H9 (cell line): Measurements from ENCODE around the gene THY1. TPM values are rescaled to one million over a fixed set of nuclear protein-coding genes. Genes with fewer than 3 reads are reported as not detected.

ENCODE experiments used
- DNase-seq: peaks from one replicate; pipeline ENCODE4 v3.0.0-alpha.2; 2017
- H2AFZ ChIP-seq: one replicate; pipeline ENCODE4 v1.6.1; 2013; ENCODE audit warnings: mild to moderate bottlenecking, low read length, control low read depth, moderate library complexity
- H2AK5ac ChIP-seq: 2 replicates; pipeline ENCODE4 v1.6.1; 2013; ENCODE audit warnings: low read length, control low read depth, mixed read lengths; ENCODE audit not compliant: insufficient read length
- H2BK120ac ChIP-seq: one replicate; pipeline ENCODE4 v1.6.1; 2013; ENCODE audit warnings: low read depth, mild to moderate bottlenecking, low read length, control low read depth, inconsistent platforms; ENCODE audit not compliant: poor library complexity, severe bottlenecking
- H2BK12ac ChIP-seq: 2 replicates; pipeline ENCODE4 v1.6.1; 2013; ENCODE audit warnings: low read length, control low read depth, mixed read lengths, low read depth; ENCODE audit not compliant: insufficient read length
- H2BK15ac ChIP-seq: 2 replicates; pipeline ENCODE4 v1.6.1; 2013; ENCODE audit warnings: low read depth, low read length, control low read depth
- H2BK20ac ChIP-seq: one replicate; pipeline ENCODE4 v1.6.1; 2013; ENCODE audit warnings: low read depth, mild to moderate bottlenecking, low read length, control low read depth, inconsistent platforms; ENCODE audit not compliant: poor library complexity, severe bottlenecking
- H2BK5ac ChIP-seq: 2 replicates; pipeline ENCODE4 v1.6.1; 2013; ENCODE audit warnings: low read length, control low read depth, mixed read lengths; ENCODE audit not compliant: insufficient read length
- H3K14ac ChIP-seq: 2 replicates; pipeline ENCODE4 v1.6.1; 2013; ENCODE audit warnings: low read length, control low read depth; ENCODE audit not compliant: insufficient read depth
- H3K18ac ChIP-seq: 2 replicates; pipeline ENCODE4 v1.6.1; 2013; ENCODE audit warnings: low read depth, mild to moderate bottlenecking, mixed read lengths, low read length, control low read depth; ENCODE audit not compliant: insufficient read length
- H3K23ac ChIP-seq: 2 replicates; pipeline ENCODE4 v1.6.1; 2013; ENCODE audit warnings: low read length, control low read depth, mixed read lengths, low read depth; ENCODE audit not compliant: insufficient read length
- H3K23me2 ChIP-seq: 2 replicates; pipeline ENCODE4 v1.6.1; 2013; ENCODE audit warnings: low read depth, mild to moderate bottlenecking, mixed read lengths, low read length, control low read depth; ENCODE audit not compliant: insufficient read length, poor library complexity, severe bottlenecking
- H3K27ac ChIP-seq: 2 replicates; pipeline ENCODE4 v1.5.1; 2013; ENCODE audit warnings: low read length, control low read depth, mixed read lengths, low read depth; ENCODE audit not compliant: insufficient read length
- H3K27me3 ChIP-seq: 2 replicates; pipeline ENCODE4 v1.6.1; 2013; ENCODE audit warnings: low read length, control low read depth, inconsistent platforms; ENCODE audit not compliant: insufficient read depth
- H3K4ac ChIP-seq: 2 replicates; pipeline ENCODE4 v1.6.1; 2013; ENCODE audit warnings: low read depth, mild to moderate bottlenecking, control low read depth, inconsistent platforms, low read length, moderate library complexity
- H3K4me1 ChIP-seq: 2 replicates; pipeline ENCODE4 v1.6.1; 2013; ENCODE audit warnings: low read length, control low read depth, inconsistent platforms; ENCODE audit not compliant: insufficient read depth
- H3K4me2 ChIP-seq: 2 replicates; pipeline ENCODE4 v1.6.1; 2013; ENCODE audit warnings: low read length, control low read depth, mixed read lengths; ENCODE audit not compliant: insufficient read length, insufficient read depth
- H3K56ac ChIP-seq: 2 replicates; pipeline ENCODE4 v1.6.1; 2013; ENCODE audit warnings: low read depth, mild to moderate bottlenecking, mixed read lengths, low read length, control low read depth; ENCODE audit not compliant: insufficient read length
- H3K79me1 ChIP-seq: 2 replicates; pipeline ENCODE4 v1.6.1; 2013; ENCODE audit warnings: low read depth, mild to moderate bottlenecking, moderate library complexity, low read length, control low read depth, inconsistent platforms; ENCODE audit not compliant: insufficient read depth, poor library complexity, severe bottlenecking
- H3K79me2 ChIP-seq: 2 replicates; pipeline ENCODE4 v1.6.1; 2013; ENCODE audit warnings: low read length, control low read depth, inconsistent platforms; ENCODE audit not compliant: insufficient read depth
- H3K9ac ChIP-seq: 2 replicates; pipeline ENCODE4 v1.6.1; 2013; ENCODE audit warnings: low read length, control low read depth, mixed read lengths; ENCODE audit not compliant: insufficient read length; ENCODE audit errors: extremely low read depth
- H3K9me3 ChIP-seq: one replicate; pipeline ENCODE4 v1.6.1; 2013; ENCODE audit warnings: low read depth, low read length, inconsistent platforms; ENCODE audit not compliant: control insufficient read depth
- H3T11ph ChIP-seq: one replicate; pipeline ENCODE4 v1.6.1; 2013; ENCODE audit warnings: mild to moderate bottlenecking, low read length, control low read depth, inconsistent platforms
- H4K20me1 ChIP-seq: one replicate; pipeline ENCODE4 v1.6.1; 2013; ENCODE audit not compliant: control insufficient read depth, insufficient read length, insufficient read depth
- H4K5ac ChIP-seq: 2 replicates; pipeline ENCODE4 v1.6.1; 2013; ENCODE audit warnings: low read depth, mild to moderate bottlenecking, mixed read lengths, low read length, control low read depth; ENCODE audit not compliant: insufficient read length
- H4K8ac ChIP-seq: replicated peaks from 2 replicates; pipeline ENCODE4 v1.6.1; 2013; ENCODE audit warnings: low read length, control low read depth, mixed read lengths, low read depth; ENCODE audit not compliant: insufficient read length
- H4K91ac ChIP-seq: 2 replicates; pipeline ENCODE4 v1.6.1; 2013; ENCODE audit warnings: low read depth, mild to moderate bottlenecking, moderate library complexity, mixed read lengths, low read length, control low read depth; ENCODE audit not compliant: insufficient read length
- H3K27ac Mint-ChIP-seq, 3 experiments: 2 replicates in 2 of 3; 3 replicates in 1 of 3; pipeline ENCODE4 v1.8.0; 2020 to 2021; ENCODE audit warnings: mixed read lengths in 3 of 3, mild to moderate bottlenecking in 1 of 3, moderate library complexity in 1 of 3
- H3K27me3 Mint-ChIP-seq: 2 replicates; pipeline ENCODE4 v1.8.0; 2021; ENCODE audit warnings: low read depth, mild to moderate bottlenecking, moderate library complexity, mixed read lengths
- H3K36me3 Mint-ChIP-seq, 3 experiments: 2 replicates in 2 of 3; 3 replicates in 1 of 3; pipeline ENCODE4 v1.8.0; 2020 to 2021; ENCODE audit warnings: low read depth in 3 of 3, mixed read lengths in 3 of 3; ENCODE audit not compliant: insufficient read depth in 1 of 3
- H3K4me1 Mint-ChIP-seq, 2 experiments: 2 replicates each; pipeline ENCODE4 v1.8.0; 2020; ENCODE audit warnings: mixed read lengths in 2 of 2
- H3K4me3 Mint-ChIP-seq, 2 experiments: 2 replicates in 1 of 2; 3 replicates in 1 of 2; pipeline ENCODE4 v1.8.0; 2020 to 2021; ENCODE audit warnings: mild to moderate bottlenecking in 2 of 2, mixed read lengths in 2 of 2, moderate library complexity in 1 of 2
- H3K9me3 Mint-ChIP-seq, 2 experiments: 2 replicates in 1 of 2; 3 replicates in 1 of 2; pipeline ENCODE4 v1.8.0; 2020; ENCODE audit warnings: mild to moderate bottlenecking in 2 of 2, mixed read lengths in 2 of 2, moderate library complexity in 1 of 2
- WGBS: extraction: QIAGEN DNeasy Blood & Tissue Kit; methylation state at CpG from one replicate; pipeline ENCODE4 v1.1.7; 2013; ENCODE audit warnings: missing lambda C conversion rate, low lambda C conversion rate, mixed read lengths; ENCODE audit not compliant: insufficient read length; ENCODE audit errors: extremely low coverage; 5-methylcytosine and 5-hydroxymethylcytosine counted together
- total RNA-seq: library from RNA; stranded (reverse); gene quantifications from 2 replicates; pipeline ENCODE4 v1.2.1, GENCODE V29; 2021
- TF ChIP-seq, protein P1 (sequence below): fragments of 200-600 bp; sonication (generic); conservative IDR thresholded peaks from 3 replicates; pipeline ENCODE4 v1.8.0; 2021; ENCODE audit warnings: antibody characterized with exemption, mild to moderate bottlenecking

Gene THY1
- total RNA-seq, 1 experiment from 2014 or later = 176 TPM

GRCh38 chr11:119369132-119369925, 53.6 kb downstream of the THY1 start:
- Histone ChIP-seq H4K5ac (no peak overlapping the region), H2AFZ (no peak overlapping the region), H3K27me3 (peaks cover 12% of the 10 kb centered on the region; the same call in 1 of the 2 replicates), H2BK20ac (no peak overlapping the region), H3K23ac (no peak overlapping the region), H3K9me3 (no peaks in the 10 kb centered on the region), H3K14ac (no peak overlapping the region), H3K18ac (no peak overlapping the region), H4K91ac (no peak overlapping the region), H2BK120ac (no peak overlapping the region), H2AK5ac (no peak overlapping the region), H4K20me1 (peaks cover 4% of the 10 kb centered on the region), H3K9ac (no peak overlapping the region), H2BK12ac (no peak overlapping the region), H3K56ac (no peak overlapping the region), H3K27ac (no peak overlapping the region), H3K79me2 (no peaks in the 10 kb centered on the region), H3T11ph (no peak overlapping the region), H3K4me2 (no peak overlapping the region), H3K4ac (no peak overlapping the region), H4K8ac (no peak overlapping the region), H3K4me1 (0 out of 2 replicates have a peak, but pooled peaks cover 2% of the 10 kb centered on the region), H2BK5ac (no peak overlapping the region), H3K23me2 (no peaks in the 10 kb centered on the region), H3K79me1 (no peaks in the 10 kb centered on the region), H2BK15ac (no peak overlapping the region)
- no peak overlapping the region for H3K27ac Mint-ChIP-seq
- TF ChIP-seq, protein P1, sequence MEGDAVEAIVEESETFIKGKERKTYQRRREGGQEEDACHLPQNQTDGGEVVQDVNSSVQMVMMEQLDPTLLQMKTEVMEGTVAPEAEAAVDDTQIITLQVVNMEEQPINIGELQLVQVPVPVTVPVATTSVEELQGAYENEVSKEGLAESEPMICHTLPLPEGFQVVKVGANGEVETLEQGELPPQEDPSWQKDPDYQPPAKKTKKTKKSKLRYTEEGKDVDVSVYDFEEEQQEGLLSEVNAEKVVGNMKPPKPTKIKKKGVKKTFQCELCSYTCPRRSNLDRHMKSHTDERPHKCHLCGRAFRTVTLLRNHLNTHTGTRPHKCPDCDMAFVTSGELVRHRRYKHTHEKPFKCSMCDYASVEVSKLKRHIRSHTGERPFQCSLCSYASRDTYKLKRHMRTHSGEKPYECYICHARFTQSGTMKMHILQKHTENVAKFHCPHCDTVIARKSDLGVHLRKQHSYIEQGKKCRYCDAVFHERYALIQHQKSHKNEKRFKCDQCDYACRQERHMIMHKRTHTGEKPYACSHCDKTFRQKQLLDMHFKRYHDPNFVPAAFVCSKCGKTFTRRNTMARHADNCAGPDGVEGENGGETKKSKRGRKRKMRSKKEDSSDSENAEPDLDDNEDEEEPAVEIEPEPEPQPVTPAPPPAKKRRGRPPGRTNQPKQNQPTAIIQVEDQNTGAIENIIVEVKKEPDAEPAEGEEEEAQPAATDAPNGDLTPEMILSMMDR = no peak
- no peak overlapping the region for H3K4me3 Mint-ChIP-seq
- DNase-seq = no peak
- peaks cover 50% of the 10 kb centered on the region for H3K27me3 Mint-ChIP-seq
- peaks cover 0 to 6% (median 2%) of the 10 kb centered on the region in 3 experiments; a peak in 5 of 7 replicates for H3K36me3 Mint-ChIP-seq
- H3K4me1 Mint-ChIP-seq = peaks cover 52 to 61% of the 10 kb centered on the region in 2 experiments
- WGBS = no CpG with 5 or more reads among the region's 13 CpGs
- H3K9me3 Mint-ChIP-seq = peaks cover 2 to 5% of the 10 kb centered on the region in 2 experiments; a peak in 2 of 5 replicates
